ENCODE data around the gene GADL1. TPM values are rescaled to one million over a fixed set of nuclear protein-coding genes. Genes with fewer than 3 reads are reported as not detected.

Gene GADL1
- total RNA-seq, 4 donors from 2014 or later = not detected

- peaks cover 0 to 83% (median 39%) of the 10 kb centered on the region in 3 donors for H3K4me1 ChIP-seq
- H3K9me3 ChIP-seq = no peaks in the 10 kb centered on the region
- intact Hi-C loops (cut with DNase I) = no loop called here
- H3K36me3 ChIP-seq = peaks cover 0 to 60% (median 10%) of the 10 kb centered on the region in 3 donors
- TF ChIP-seq, protein P1, sequence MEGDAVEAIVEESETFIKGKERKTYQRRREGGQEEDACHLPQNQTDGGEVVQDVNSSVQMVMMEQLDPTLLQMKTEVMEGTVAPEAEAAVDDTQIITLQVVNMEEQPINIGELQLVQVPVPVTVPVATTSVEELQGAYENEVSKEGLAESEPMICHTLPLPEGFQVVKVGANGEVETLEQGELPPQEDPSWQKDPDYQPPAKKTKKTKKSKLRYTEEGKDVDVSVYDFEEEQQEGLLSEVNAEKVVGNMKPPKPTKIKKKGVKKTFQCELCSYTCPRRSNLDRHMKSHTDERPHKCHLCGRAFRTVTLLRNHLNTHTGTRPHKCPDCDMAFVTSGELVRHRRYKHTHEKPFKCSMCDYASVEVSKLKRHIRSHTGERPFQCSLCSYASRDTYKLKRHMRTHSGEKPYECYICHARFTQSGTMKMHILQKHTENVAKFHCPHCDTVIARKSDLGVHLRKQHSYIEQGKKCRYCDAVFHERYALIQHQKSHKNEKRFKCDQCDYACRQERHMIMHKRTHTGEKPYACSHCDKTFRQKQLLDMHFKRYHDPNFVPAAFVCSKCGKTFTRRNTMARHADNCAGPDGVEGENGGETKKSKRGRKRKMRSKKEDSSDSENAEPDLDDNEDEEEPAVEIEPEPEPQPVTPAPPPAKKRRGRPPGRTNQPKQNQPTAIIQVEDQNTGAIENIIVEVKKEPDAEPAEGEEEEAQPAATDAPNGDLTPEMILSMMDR (IDR thresholded peaks at IDR 0.05) = no peak
- TF ChIP-seq POLR2A (IDR thresholded peaks at IDR 0.05) = no peak
- DNase-seq = no peak
- peak overlapping the region in 2 of 4 donors; percentile 29 to 74 for H3K27ac ChIP-seq
- no peak overlapping the region for H3K4me3 ChIP-seq
- H3K27me3 ChIP-seq = no peaks in the 10 kb centered on the region
Observed at GRCh38 chr3:30679045-30679444, 215.4 kb downstream of the GADL1 start.

- Histone ChIP-seq H3K27me3 (no peaks in the 10 kb centered on the region), H3K36me3 (peaks cover 0 to 77% (median 13%) of the 10 kb centered on the region in 3 donors), H3K4me1 (peaks cover 0 to 82% (median 23%) of the 10 kb centered on the region in 3 donors), H3K27ac (no peak overlapping the region), H3K4me3 (no peak overlapping the region), H3K9me3 (no peaks in the 10 kb centered on the region)
- DNase-seq = no peak
- intact Hi-C loops (cut with DNase I) = no loop called here
- WGBS, 2 donors = 69 to 82% methylated on average over 8 of the region's 8 CpGs
- TF ChIP-seq, protein P1 (IDR thresholded peaks at IDR 0.05) = no peak
- no peak for TF ChIP-seq POLR2A (IDR thresholded peaks at IDR 0.05)
Observed at GRCh38 chr3:30677347-30677685, 217.1 kb downstream of the GADL1 start.

DNA sequence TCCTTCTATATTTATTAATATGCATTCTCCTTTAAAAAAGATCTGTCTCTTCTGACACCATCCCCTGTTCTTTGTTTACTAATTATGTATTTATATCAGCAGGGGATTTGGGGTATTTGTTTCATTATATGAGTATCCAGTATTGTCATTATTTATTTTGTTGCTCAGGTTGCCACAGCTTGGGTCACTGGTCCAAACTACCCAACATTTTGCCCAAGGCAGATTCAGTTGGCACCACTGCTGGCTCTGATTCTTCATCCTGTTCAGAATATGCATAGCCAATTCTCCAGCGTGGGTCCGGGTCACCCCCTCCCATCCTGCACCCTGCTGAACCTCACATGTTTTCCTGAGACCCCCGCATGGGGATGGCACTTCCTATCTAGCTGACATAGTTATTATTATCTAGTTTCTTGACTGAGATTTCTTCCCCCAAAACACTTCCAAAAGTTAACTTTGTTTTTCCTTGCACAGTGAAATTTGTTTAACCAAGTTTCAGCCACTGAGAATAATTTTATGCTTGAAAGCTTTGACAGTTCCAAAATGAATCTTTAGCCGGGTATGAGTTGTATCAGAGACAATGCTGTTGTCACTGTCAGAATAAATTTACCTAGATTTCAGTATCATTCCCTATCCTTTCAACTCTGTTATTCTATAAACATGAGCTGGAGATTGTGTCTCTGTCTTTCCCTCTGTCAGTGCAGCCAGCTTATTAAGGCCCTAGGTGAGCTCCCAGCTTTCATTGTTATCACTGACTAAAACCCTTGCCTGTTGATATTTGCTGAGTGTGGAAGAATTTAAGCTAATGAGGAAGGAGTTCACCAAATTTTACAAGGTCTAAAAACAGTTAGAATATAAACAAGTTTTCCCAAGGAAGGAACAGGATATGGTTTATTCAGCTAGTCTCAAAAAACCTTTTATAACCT lies 217.8 kb downstream of the GADL1 start:
- 65 to 75% methylated on average over 4 of the region's 4 CpGs for WGBS, 2 donors
- Histone ChIP-seq H3K27ac (peak overlapping the region in 1 of 4 donors; percentile 3), H3K4me3 (no peak overlapping the region), H3K36me3 (peaks cover 0 to 84% (median 19%) of the 10 kb centered on the region in 3 donors), H3K27me3 (no peaks in the 10 kb centered on the region), H3K4me1 (peaks cover 0 to 82% (median 17%) of the 10 kb centered on the region in 3 donors), H3K9me3 (no peaks in the 10 kb centered on the region)
- intact Hi-C loops (cut with DNase I) = no loop called here
- TF ChIP-seq POLR2A (IDR thresholded peaks at IDR 0.05) = no peak
- TF ChIP-seq, protein P1 (IDR thresholded peaks at IDR 0.05) = no peak
- DNase-seq = no peak
